OCI-LY3 (cell line): ENCODE results near the gene CYP2U1.
"Not testable (repeated sequence)": the region's sequence is repeated elsewhere in the genome, so short reads cannot be mapped to it uniquely, and the experiment has no call there.

Experiments used
- H2AFZ ChIP-seq: fragments of 200-600, 300-600 bp; shearing (Covaris generic); 2 replicates; pipeline ENCODE4 v1.6.0; 2014; ENCODE audit warnings: antibody characterized with exemption, low read depth, low read length
- H3K27ac ChIP-seq: fragments of 200-600, 300-600 bp; sonication (generic); 2 replicates; pipeline ENCODE4 v1.5.1; 2014; ENCODE audit warnings: mild to moderate bottlenecking, low read length, moderate library complexity, mixed read lengths
- H3K27me3 ChIP-seq: fragments of 200-600, 300-600 bp; sonication (generic); 2 replicates; pipeline ENCODE4 v1.6.1; 2014; ENCODE audit warnings: low read depth, low read length, mixed read lengths
- H3K36me3 ChIP-seq: fragments of 200-600, 300-600 bp; sonication (generic); replicated peaks from 2 replicates; pipeline ENCODE3; 2014; ENCODE audit warnings: low read depth, low read length, mixed read lengths
- H3K4me1 ChIP-seq: fragments of 300-600, 200-600 bp; sonication (generic); 2 replicates; pipeline ENCODE4 v1.6.1; 2014; ENCODE audit warnings: low read length, mixed read lengths
- H3K4me2 ChIP-seq: fragments of 200-600, 300-600 bp; sonication (generic); 2 replicates; pipeline ENCODE4 v1.6.1; 2014; ENCODE audit warnings: low read length, mixed read lengths
- H3K4me3 ChIP-seq: fragments of 300-600, 200-600 bp; sonication (generic); 2 replicates; pipeline ENCODE4 v1.5.1; 2014; ENCODE audit warnings: antibody characterized with exemption, mild to moderate bottlenecking, low read length, moderate library complexity
- H3K79me2 ChIP-seq: fragments of 300-600, 200-600 bp; shearing (Covaris generic); 2 replicates; pipeline ENCODE4 v1.6.1; 2014; ENCODE audit warnings: mild to moderate bottlenecking, low read length, mixed read lengths
- H3K9ac ChIP-seq: fragments of 300-600, 200-600 bp; shearing (Covaris generic); 2 replicates; pipeline ENCODE4 v1.6.0; 2014; ENCODE audit warnings: mild to moderate bottlenecking, low read length, moderate library complexity
- H3K9me3 ChIP-seq: fragments of 200-600, 300-600 bp; shearing (Covaris generic); 2 replicates; pipeline ENCODE4 v1.6.1; 2014; ENCODE audit warnings: low read length, mixed read lengths; ENCODE audit not compliant: insufficient read depth
- H4K20me1 ChIP-seq: fragments of 200-600, 300-600 bp; sonication (generic); 2 replicates; pipeline ENCODE4 v1.6.1; 2016; ENCODE audit warnings: low read length, mixed read lengths; ENCODE audit not compliant: insufficient read depth
- EZH2phosphoT487 ChIP-seq: fragments of 200-600 bp; shearing (Covaris generic); IDR thresholded peaks from 2 replicates; pipeline ENCODE4 v1.6.1; 2018; ENCODE audit warnings: antibody characterized with exemption, mixed run types, low read depth
- TF ChIP-seq, protein P1 (sequence below): fragments of 200-600, 300-600 bp; sonication (generic); IDR thresholded peaks from 2 replicates; pipeline ENCODE4 v1.5.1; 2014; ENCODE audit warnings: antibody characterized with exemption, low read length, low read depth

Gene CYP2U1

DNA sequence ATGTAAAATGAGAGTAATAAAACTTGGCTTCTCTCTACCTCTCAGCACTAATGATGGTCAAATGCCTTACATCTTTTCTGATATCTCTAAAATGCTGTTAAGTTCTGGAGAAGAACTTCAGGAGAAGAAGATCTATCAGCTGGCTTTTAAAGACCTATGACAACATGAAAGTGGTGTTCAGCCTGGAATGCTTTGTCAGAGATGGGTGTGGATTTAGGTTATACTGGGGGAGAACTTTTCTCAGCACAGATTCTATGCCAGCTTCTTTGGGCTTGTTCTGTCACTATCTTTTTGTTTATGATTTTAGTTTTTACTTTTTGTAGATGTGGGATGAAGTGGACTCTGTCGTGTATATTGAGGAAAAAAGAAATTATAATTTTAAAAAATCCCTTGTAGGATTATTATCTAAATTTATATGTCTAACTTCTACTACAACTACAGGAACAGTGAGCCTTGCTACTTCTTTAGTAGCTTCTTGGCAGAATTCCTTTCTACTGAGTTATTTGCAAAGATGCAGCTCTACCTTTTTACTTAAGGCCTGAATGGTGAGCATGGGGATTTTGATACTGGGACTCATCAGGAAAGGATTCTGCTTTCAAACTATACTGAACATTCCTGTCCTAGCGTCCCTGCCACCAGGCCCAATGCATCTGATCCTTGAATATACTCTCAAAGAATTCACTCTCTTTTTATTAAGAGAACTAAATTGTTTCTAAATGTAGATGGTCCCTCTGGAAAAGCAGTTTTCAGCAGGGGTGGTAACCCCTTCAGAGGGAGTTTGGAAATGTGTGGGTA, 19.6 kb downstream of the CYP2U1 start:
- no peak overlapping the region for H3K4me2 ChIP-seq
- no peaks in the 10 kb centered on the region for H4K20me1 ChIP-seq
- H3K27me3 ChIP-seq = no peaks in the 10 kb centered on the region
- no peak for TF ChIP-seq EZH2phosphoT487
- TF ChIP-seq, protein P1, sequence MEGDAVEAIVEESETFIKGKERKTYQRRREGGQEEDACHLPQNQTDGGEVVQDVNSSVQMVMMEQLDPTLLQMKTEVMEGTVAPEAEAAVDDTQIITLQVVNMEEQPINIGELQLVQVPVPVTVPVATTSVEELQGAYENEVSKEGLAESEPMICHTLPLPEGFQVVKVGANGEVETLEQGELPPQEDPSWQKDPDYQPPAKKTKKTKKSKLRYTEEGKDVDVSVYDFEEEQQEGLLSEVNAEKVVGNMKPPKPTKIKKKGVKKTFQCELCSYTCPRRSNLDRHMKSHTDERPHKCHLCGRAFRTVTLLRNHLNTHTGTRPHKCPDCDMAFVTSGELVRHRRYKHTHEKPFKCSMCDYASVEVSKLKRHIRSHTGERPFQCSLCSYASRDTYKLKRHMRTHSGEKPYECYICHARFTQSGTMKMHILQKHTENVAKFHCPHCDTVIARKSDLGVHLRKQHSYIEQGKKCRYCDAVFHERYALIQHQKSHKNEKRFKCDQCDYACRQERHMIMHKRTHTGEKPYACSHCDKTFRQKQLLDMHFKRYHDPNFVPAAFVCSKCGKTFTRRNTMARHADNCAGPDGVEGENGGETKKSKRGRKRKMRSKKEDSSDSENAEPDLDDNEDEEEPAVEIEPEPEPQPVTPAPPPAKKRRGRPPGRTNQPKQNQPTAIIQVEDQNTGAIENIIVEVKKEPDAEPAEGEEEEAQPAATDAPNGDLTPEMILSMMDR = no peak
- no peaks in the 10 kb centered on the region for H3K4me1 ChIP-seq
- no peak overlapping the region for H2AFZ ChIP-seq
- H3K9me3 ChIP-seq = peaks cover 4% of the 10 kb centered on the region; the same call in 1 of the 2 replicates
- H3K9ac ChIP-seq = no peak overlapping the region
- no peak overlapping the region for H3K27ac ChIP-seq
- peaks cover 25% of the 10 kb centered on the region for H3K36me3 ChIP-seq
- no peak overlapping the region for H3K4me3 ChIP-seq
- H3K79me2 ChIP-seq = no peaks in the 10 kb centered on the region

DNA sequence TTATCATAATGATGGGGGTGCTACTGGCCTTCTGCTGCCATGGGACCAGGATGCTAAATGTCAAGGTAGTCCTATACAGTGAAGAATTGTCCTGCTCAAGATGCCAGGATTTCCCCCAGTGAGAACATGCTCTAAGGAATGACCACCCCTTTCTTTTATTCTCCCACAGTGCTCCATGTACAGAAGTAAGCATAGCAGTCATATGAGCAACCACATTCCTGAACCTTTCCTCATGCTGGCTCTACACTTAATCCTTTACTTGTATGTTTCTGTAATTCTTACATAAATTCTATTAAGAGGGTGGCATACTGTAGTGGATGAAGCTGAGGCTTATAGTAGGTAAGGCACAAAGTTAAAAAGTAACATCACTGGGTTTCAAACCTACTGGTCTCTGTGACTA, 20.2 kb downstream of the CYP2U1 start:
- Histone ChIP-seq H3K9ac (no peak overlapping the region), H3K27me3 (no peaks in the 10 kb centered on the region), H3K36me3 (peaks cover 25% of the 10 kb centered on the region), H3K79me2 (no peaks in the 10 kb centered on the region), H3K4me2 (no peak overlapping the region), H3K4me1 (no peaks in the 10 kb centered on the region), H4K20me1 (no peaks in the 10 kb centered on the region), H3K27ac (no peak overlapping the region), H2AFZ (no peak overlapping the region), H3K9me3 (peaks cover 4% of the 10 kb centered on the region; the same call in 1 of the 2 replicates), H3K4me3 (no peak overlapping the region)
- TF ChIP-seq, protein P1 = no peak

DNA sequence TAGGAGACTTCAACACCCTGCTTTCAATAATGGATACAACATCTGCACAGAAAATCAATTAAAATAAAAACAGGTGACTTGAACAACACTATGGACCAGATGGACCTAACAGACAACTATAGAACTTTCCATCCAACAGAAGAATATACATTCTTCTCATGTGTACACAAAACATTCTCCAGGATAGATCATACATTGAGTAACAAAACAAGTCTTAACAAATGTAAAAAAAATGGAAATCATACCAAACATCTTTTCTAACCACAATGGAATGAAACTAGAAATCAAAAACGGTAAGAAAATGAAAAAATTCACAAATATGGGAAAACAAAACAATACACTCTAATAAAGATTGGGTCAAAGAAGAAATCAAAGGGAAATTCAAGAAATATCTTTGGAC, 24.7 kb downstream of the CYP2U1 start:
- Histone ChIP-seq H3K9me3 (peaks cover 4% of the 10 kb centered on the region; the same call in 1 of the 2 replicates), H3K4me3 (no peak overlapping the region), H2AFZ (no peak overlapping the region), H3K27ac (no peak overlapping the region), H3K36me3 (peaks cover 16% of the 10 kb centered on the region), H3K27me3 (no peaks in the 10 kb centered on the region), H4K20me1 (no peaks in the 10 kb centered on the region), H3K9ac (no peak overlapping the region), H3K4me1 (no peaks in the 10 kb centered on the region), H3K79me2 (no peaks in the 10 kb centered on the region), H3K4me2 (no peak overlapping the region)
- TF ChIP-seq EZH2phosphoT487 = no peak
- TF ChIP-seq, protein P1 = no peak

DNA sequence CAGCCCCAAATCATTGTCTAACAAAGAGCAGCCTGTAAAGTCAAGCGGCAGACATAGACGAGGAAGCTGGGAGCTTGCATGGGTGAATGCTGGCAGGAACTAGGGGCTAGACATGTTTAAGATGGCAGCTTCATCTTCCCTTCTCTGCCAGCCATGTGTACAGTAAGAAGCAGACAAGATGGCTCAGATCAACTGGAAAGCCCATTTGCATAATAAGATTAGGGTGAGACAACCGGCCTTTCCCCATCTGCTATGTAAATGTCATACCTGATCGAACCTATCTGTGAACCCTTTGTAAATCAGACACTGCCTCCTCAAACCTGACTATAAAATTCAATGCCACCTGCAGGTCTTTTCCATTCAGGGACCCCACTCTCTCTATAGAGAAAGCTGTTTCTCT, 35.6 kb downstream of the CYP2U1 start:
- Histone ChIP-seq H3K79me2 (no peaks in the 10 kb centered on the region), H3K27ac (no peak overlapping the region), H3K4me3 (no peak overlapping the region), H3K4me1 (peaks cover 4% of the 10 kb centered on the region; the same call in 1 of the 2 replicates), H3K4me2 (no peak overlapping the region), H4K20me1 (no peaks in the 10 kb centered on the region), H3K27me3 (no peaks in the 10 kb centered on the region), H3K36me3 (no peaks in the 10 kb centered on the region), H3K9ac (no peak overlapping the region), H3K9me3 (no peaks in the 10 kb centered on the region), H2AFZ (0 out of 2 replicates have a peak overlapping the region, but pooled peaks have one; percentile 57)
- no peak for TF ChIP-seq EZH2phosphoT487
- TF ChIP-seq, protein P1 = no peak

DNA sequence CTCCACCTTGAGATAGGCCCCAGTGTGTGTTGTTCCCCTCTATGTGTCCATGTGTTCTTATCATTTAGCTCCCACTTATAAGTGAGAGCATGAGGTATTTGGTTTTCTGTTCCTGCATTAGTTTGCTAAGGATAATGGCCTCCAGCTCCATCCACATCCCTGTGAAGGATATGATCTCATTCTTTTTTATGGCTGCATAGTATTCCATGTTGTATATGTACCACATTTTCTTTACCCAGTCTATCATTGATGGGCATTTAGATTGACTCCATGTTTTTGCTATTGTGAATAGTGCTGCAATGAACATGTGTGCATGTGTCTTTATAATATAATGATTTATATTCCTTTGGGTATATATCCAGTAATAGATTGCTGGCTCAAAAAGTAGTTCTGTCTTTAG, 36.2 kb downstream of the CYP2U1 start:
- H3K4me1 ChIP-seq, H3K27me3 ChIP-seq, H3K79me2 ChIP-seq, H4K20me1 ChIP-seq, H3K4me3 ChIP-seq, H3K36me3 ChIP-seq, H3K27ac ChIP-seq, H3K9me3 ChIP-seq, H2AFZ ChIP-seq, H3K9ac ChIP-seq, H3K4me2 ChIP-seq: not testable (repeated sequence)

DNA sequence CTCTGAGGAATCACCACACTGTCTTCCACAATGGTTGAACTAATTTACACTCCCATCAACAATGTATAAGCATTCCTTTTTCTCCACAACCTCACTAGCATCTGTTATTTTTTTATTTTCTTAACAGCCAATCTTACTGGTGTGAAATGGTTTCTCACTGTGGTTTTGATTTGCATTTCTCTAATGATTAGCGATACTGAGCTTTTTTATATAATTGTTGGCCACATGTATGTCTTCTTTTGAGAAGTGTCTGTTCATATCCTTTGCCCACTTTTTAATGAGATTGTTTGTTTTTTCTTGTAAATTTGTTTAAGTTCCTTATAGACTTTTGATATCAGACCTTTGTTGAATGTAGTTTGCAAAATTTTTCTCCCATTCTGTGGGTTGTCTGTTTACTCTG, 36.6 kb downstream of the CYP2U1 start:
- H3K79me2 ChIP-seq = not testable (repeated sequence)

More for the DNA sequence above, 36.6 kb downstream of the CYP2U1 start:
- H4K20me1 ChIP-seq, H3K27me3 ChIP-seq, H3K27ac ChIP-seq, H2AFZ ChIP-seq, H3K4me1 ChIP-seq, H3K9ac ChIP-seq, H3K4me2 ChIP-seq, H3K4me3 ChIP-seq, H3K9me3 ChIP-seq, H3K36me3 ChIP-seq: not testable (repeated sequence)
